ENCODE results near the gene RIC8A.

DNA sequence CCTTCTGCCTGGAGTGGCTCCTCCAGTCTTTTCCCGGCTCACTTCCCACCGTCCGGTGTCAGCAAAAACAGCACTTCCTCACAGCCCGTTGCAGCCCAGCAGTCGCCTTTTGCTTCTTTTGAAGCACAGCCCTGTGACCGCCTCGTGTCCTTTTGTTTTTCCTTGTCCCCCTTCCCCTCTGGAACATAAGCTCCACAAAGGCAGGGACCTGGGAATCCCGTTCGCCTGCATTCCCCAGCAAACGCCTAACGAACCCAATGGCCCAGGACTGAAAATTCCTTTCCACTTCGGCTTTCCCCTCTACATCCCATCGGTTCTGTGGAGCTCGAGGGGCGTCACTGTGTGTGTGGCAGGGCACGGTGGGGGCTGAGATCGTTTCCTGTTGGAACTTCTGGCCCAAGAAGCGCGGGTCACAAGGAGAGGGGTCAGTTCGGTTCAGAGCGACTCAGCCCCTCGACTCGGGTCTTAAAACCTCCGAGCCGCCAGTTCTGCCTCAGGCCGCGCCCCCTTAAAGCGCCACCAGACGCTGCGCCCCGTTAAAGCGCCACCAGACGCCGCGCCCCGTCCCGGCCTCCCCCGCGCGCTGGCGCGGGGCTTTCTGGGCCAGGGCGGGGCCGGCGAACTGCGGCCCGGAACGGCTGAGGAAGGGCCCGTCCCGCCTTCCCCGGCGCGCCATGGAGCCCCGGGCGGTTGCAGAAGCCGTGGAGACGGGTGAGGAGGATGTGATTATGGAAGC lies 841 bp downstream of the RIC8A start:
- TF ChIP-seq, protein P1, sequence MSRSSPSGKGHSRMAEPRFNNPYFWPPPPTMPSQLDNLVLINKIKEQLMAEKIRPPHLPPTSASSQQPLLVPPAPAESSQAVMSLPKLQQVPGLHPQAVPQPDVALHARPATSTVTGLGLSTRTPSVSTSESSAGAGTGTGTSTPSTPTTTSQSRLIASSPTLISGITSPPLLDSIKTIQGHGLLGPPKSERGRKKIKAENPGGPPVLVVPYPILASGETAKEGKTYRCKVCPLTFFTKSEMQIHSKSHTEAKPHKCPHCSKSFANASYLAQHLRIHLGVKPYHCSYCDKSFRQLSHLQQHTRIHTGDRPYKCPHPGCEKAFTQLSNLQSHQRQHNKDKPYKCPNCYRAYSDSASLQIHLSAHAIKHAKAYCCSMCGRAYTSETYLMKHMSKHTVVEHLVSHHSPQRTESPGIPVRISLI (CRISPR knock-in tag; IDR thresholded peaks at IDR 0.05; ENCODE audit: borderline replicate concordance), result no peak
- no peak for TF ChIP-seq BCL6 (CRISPR knock-in tag; IDR thresholded peaks at IDR 0.05)
- no peak for TF ChIP-seq ZNF335 (CRISPR knock-in tag; IDR thresholded peaks at IDR 0.05)
- peak; percentile 73 for TF ChIP-seq POLR2G (IDR thresholded peaks at IDR 0.05; ENCODE audit: low read depth, low read length)
- TF ChIP-seq, protein P2, sequence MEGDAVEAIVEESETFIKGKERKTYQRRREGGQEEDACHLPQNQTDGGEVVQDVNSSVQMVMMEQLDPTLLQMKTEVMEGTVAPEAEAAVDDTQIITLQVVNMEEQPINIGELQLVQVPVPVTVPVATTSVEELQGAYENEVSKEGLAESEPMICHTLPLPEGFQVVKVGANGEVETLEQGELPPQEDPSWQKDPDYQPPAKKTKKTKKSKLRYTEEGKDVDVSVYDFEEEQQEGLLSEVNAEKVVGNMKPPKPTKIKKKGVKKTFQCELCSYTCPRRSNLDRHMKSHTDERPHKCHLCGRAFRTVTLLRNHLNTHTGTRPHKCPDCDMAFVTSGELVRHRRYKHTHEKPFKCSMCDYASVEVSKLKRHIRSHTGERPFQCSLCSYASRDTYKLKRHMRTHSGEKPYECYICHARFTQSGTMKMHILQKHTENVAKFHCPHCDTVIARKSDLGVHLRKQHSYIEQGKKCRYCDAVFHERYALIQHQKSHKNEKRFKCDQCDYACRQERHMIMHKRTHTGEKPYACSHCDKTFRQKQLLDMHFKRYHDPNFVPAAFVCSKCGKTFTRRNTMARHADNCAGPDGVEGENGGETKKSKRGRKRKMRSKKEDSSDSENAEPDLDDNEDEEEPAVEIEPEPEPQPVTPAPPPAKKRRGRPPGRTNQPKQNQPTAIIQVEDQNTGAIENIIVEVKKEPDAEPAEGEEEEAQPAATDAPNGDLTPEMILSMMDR (CRISPR knock-in tag; IDR thresholded peaks at IDR 0.05), result no peak
- TF ChIP-seq, protein P3, sequence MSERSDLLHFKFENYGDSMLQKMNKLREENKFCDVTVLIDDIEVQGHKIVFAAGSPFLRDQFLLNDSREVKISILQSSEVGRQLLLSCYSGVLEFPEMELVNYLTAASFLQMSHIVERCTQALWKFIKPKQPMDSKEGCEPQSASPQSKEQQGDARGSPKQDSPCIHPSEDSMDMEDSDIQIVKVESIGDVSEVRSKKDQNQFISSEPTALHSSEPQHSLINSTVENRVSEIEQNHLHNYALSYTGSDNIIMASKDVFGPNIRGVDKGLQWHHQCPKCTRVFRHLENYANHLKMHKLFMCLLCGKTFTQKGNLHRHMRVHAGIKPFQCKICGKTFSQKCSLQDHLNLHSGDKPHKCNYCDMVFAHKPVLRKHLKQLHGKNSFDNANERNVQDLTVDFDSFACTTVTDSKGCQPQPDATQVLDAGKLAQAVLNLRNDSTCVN (CRISPR knock-in tag; IDR thresholded peaks at IDR 0.05; ENCODE audit: borderline replicate concordance), result no peak
- TF ChIP-seq SIN3A (IDR thresholded peaks at IDR 0.05; ENCODE audit: borderline replicate concordance, low read depth, low read length), result peak; percentile 84
- no peak for TF ChIP-seq ZNF572 (CRISPR knock-in tag; IDR thresholded peaks at IDR 0.05)
- TF ChIP-seq TCF7 (IDR thresholded peaks at IDR 0.05; ENCODE audit: low read depth), result no peak
- no peak for TF ChIP-seq STAT5B (CRISPR knock-in tag; IDR thresholded peaks at IDR 0.05)
- TF ChIP-seq ZFP36L2 (CRISPR knock-in tag; IDR thresholded peaks at IDR 0.05), result no peak
